Adrenal gland (tissue), 12 donors: ENCODE data around the gene NCK2. TPM values are rescaled to one million over a fixed set of nuclear protein-coding genes. Genes with fewer than 3 reads are reported as not detected.

Experiments
- DNase-seq, 7 donors: peaks; one replicate each; pipeline ENCODE4 v3.0.0-alpha.2; 2019 to 2020
- H3K27ac ChIP-seq, 5 donors: fragments of 200-600 bp; sonication (generic) in 4 of 5; 1 replicate in 3 of 5; 2 replicates in 2 of 5; pipeline versions ENCODE4 v1.5.1 to v1.8.0; 2016 to 2020; ENCODE audit warnings: mild to moderate bottlenecking in 1 of 5
- H3K27me3 ChIP-seq: fragments of 200-600 bp; 2 replicates; pipeline ENCODE4 v1.8.0; 2021
- H3K36me3 ChIP-seq, 2 donors: fragments of 200-600 bp; replicated peaks in 1 of 2; 1 replicate in 1 of 2; 2 replicates in 1 of 2; pipeline versions ENCODE4 v1.5.1 to v1.8.0; 2018 to 2022
- H3K4me1 ChIP-seq, 2 donors: fragments of 200-600 bp; replicated peaks in 1 of 2; 1 replicate in 1 of 2; 2 replicates in 1 of 2; pipeline versions ENCODE4 v1.5.1 to v1.8.0; 2018 to 2021
- H3K4me3 ChIP-seq, 4 donors: fragments of 200-600 bp; sonication (generic) in 3 of 4; one replicate each; pipeline ENCODE4 v1.5.1; 2016 to 2018
- H3K9me3 ChIP-seq, 3 donors: fragments of 200-600 bp; sonication (generic) in 1 of 3; replicated peaks in 1 of 3; 1 replicate in 2 of 3; 2 replicates in 1 of 3; pipeline versions ENCODE4 v1.5.1 to v1.8.0; 2016 to 2021
- POLR2A ChIP-seq, 2 donors: fragments of 450-650 bp; IDR thresholded peaks; one replicate each; pipeline ENCODE4 v1.6.1; 2017; ENCODE audit warnings: antibody characterized with exemption in 2 of 2, mild to moderate bottlenecking in 2 of 2, moderate library complexity in 1 of 2
- WGBS, 4 donors: extraction: QIAGEN DNeasy Blood & Tissue Kit in 2 of 4; methylation state at CpG; one replicate each; pipeline versions ENCODE4 v1.1.5 to v1.1.7; 2013 to 2017; 5-methylcytosine and 5-hydroxymethylcytosine counted together
- intact Hi-C, 2 donors: fragments of 100-400 bp; cut with DNase I; formaldehyde crosslinking; loops; one replicate each; pipeline versions ENCODE4 v1.14.1 to v1.15.0; 2022 to 2023
- polyA plus RNA-seq, 3 donors: library from polyadenylated mRNA; stranded (reverse); fragments of 200-250 nt in 2 of 3; fragments of 350-450 nt in 1 of 3; fragmentation: Illumina TruSeq in 1 of 3; extraction: RNeasy Lipid Tissue Mini Kit (QIAGEN cat#74804) in 1 of 3; gene quantifications; one replicate each; pipeline ENCODE4 v1.2.3, GENCODE V29; 2013 to 2014
- total RNA-seq, 9 donors: library from RNA; depleted of rRNA in 4 of 9; stranded (reverse); fragments of >200 nt in 4 of 9; fragments of 120-200 nt in 1 of 9; fragmentation: NEBNext Ultra II Directional in 1 of 9; extraction: Animal tissue kit (Norgen Biotek cat#: 25700) in 1 of 9; gene quantifications; one replicate each; pipeline versions ENCODE4 v1.1.0 to v1.2.4, GENCODE V29; 2013 to 2023
- TF ChIP-seq, protein P1 (sequence below), 6 experiments: fragments of 450-650 bp in 4 of 6; fragments of 200-600 bp in 2 of 6; sonication (generic) in 1 of 6; IDR thresholded peaks; 1 replicate in 5 of 6; 2 replicates in 1 of 6; pipeline versions ENCODE4 v1.5.1 to v1.8.0; 2016 to 2021; ENCODE audit warnings: antibody characterized with exemption in 6 of 6, mild to moderate bottlenecking in 2 of 6, moderate library complexity in 1 of 6
- donor health status: healthy with polysubstance abuse.
- donor health status: Bipolar disorder and iron deficiency.
- donor health status: DM: yes; HTN: yes; CAD: no.
- donor health status: DM: no; HTN: no; CAD: no.
- donor health status: DM: no; HTN: no; CAD: no.
- donor health status: DM: yes; HTN: yes; CAD: no.

The NCK2 gene
- total and polyA plus RNA-seq, 12 donors, result 13.7 to 56.0 (median 37.3) TPM

DNA sequence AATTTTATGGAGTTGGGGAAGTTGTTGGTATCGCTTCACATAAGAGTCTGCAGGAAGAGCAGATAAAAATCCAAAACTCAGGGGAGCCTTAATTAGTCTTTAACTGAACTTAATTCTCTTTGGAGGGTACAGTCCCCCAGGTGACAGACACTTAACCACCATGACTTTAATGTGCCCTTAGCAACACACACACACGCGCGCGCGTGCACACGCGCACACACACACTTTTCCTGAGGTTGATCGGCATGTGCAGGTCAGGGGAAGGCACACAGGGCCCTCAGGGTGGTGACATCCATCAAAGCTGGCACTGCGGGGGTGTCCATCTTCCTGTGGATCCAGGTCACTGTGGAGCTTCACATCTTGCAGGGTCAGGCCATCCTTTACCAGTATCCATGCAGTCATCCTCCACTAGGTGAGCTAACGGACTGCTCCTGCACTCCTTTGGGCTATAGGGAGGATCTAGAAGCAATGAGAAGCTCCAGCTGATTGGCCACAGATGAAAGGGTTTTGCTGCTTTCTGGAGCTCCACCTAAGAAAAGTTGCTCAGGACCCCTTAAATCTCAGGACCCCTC lies 21.9 kb upstream of the NCK2 start:
- Histone ChIP-seq H3K4me3 (no peak overlapping the region), H3K4me1 (no peaks in the 10 kb centered on the region), H3K27me3 (no peaks in the 10 kb centered on the region), H3K27ac (no peak overlapping the region), H3K36me3 (no peaks in the 10 kb centered on the region), H3K9me3 (no peaks in the 10 kb centered on the region)
- 92 to 97% (median 95%) methylated on average over 8 to 11 of the region's 11 CpGs for WGBS, 4 donors
- intact Hi-C loops, result no loop called here
- TF ChIP-seq, protein P1, sequence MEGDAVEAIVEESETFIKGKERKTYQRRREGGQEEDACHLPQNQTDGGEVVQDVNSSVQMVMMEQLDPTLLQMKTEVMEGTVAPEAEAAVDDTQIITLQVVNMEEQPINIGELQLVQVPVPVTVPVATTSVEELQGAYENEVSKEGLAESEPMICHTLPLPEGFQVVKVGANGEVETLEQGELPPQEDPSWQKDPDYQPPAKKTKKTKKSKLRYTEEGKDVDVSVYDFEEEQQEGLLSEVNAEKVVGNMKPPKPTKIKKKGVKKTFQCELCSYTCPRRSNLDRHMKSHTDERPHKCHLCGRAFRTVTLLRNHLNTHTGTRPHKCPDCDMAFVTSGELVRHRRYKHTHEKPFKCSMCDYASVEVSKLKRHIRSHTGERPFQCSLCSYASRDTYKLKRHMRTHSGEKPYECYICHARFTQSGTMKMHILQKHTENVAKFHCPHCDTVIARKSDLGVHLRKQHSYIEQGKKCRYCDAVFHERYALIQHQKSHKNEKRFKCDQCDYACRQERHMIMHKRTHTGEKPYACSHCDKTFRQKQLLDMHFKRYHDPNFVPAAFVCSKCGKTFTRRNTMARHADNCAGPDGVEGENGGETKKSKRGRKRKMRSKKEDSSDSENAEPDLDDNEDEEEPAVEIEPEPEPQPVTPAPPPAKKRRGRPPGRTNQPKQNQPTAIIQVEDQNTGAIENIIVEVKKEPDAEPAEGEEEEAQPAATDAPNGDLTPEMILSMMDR (IDR thresholded peaks at IDR 0.05), result no peak
- no peak for TF ChIP-seq POLR2A (IDR thresholded peaks at IDR 0.05)
- DNase-seq, result no peak

DNA sequence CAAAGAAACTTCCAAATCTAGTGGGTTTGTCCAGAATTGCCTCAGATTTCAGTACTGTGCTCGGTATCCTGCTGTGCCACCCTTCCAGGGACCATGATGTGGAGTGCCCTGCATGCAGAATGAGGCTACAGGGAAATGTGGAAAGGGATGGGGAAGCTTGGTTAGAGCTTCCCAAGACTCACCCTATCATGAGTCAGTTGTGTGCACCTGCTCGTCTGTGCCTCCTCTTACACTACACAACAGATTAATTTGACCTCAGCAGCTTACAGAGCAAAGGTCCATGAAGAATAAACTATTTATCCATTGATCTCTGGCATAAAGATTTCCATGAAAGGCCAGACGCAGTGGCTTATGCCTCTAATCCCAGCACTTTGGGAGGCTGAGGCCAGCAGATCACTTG lies 21.3 kb upstream of the NCK2 start:
- TF ChIP-seq, protein P1 (IDR thresholded peaks at IDR 0.05), result no peak
- no peak for TF ChIP-seq POLR2A (IDR thresholded peaks at IDR 0.05)
- H3K27me3 ChIP-seq, result no peaks in the 10 kb centered on the region
- H3K9me3 ChIP-seq, result no peaks in the 10 kb centered on the region
- no peak overlapping the region for H3K4me3 ChIP-seq
- no peak overlapping the region for H3K27ac ChIP-seq
- WGBS, 4 donors, result 56 to 90% (median 82%) methylated on average over 3 of the region's 3 CpGs
- H3K36me3 ChIP-seq, result no peaks in the 10 kb centered on the region
- H3K4me1 ChIP-seq, result no peaks in the 10 kb centered on the region
- intact Hi-C loops, result no loop called here
- no peak for DNase-seq

DNA sequence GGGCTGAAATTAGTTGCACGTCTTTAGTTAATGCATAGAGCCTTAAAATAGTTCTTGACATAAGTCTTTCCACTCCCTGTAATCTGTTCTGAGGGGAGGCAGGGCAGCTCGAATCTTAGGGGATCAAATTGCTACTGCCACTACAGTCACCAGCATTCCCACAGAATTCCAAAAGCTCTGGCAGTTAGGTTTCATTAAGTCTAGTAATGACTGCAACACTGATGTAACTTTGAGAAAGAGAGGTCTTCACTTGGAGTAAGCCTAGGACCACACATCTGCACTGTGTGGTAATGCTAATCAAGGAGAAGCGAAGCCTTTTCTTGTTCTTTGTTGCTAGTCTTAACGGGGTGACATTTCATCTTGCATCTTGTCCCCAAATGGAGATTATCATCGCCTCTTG lies 19.3 kb upstream of the NCK2 start:
- Histone ChIP-seq H3K36me3 (no peaks in the 10 kb centered on the region), H3K4me1 (no peaks in the 10 kb centered on the region), H3K27ac (no peak overlapping the region), H3K4me3 (no peak overlapping the region), H3K9me3 (no peaks in the 10 kb centered on the region), H3K27me3 (no peaks in the 10 kb centered on the region)
- no peak for DNase-seq
- intact Hi-C loops, result no loop called here
- TF ChIP-seq, protein P1 (IDR thresholded peaks at IDR 0.05), result no peak
- TF ChIP-seq POLR2A (IDR thresholded peaks at IDR 0.05), result no peak
- WGBS, 4 donors, result 71 to 80% (median 77%) methylated on average over 5 of the region's 5 CpGs

DNA sequence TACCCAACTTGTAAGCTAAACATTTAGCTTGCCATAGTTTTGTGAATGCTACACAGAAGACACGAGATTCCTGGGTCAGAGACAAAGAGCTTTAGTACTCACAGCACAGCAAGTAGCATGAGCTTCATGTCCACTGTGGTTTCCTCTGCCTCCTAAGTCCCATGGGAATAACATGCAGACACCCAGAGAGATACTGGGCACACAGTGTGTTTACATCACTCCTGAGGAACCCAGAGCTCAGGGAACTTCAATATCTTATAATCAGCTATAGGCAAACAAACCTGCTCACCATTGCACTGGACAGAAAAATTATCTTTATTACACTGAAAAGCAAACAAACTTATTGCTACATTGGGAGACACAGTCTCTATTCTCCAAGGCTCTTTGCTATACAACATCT lies 14.5 kb upstream of the NCK2 start:
- Histone ChIP-seq H3K27me3 (no peaks in the 10 kb centered on the region), H3K9me3 (no peaks in the 10 kb centered on the region), H3K27ac (no peak overlapping the region), H3K4me1 (no peaks in the 10 kb centered on the region), H3K4me3 (no peak overlapping the region), H3K36me3 (no peaks in the 10 kb centered on the region)
- intact Hi-C loops, result no loop called here
- WGBS, 4 donors, result 60 to 86% (median 71%) methylated on average over 1 of the region's 1 CpG
- TF ChIP-seq POLR2A (IDR thresholded peaks at IDR 0.05), result no peak
- TF ChIP-seq, protein P1 (IDR thresholded peaks at IDR 0.05), result no peak
- DNase-seq, result no peak
